Astrocyte of the hippocampus (primary cell): ENCODE data around the gene PHOSPHO2.

ENCODE experiments used
- DNase-seq: peaks from one replicate; pipeline ENCODE4 v3.0.0; 2011; ENCODE audit warnings: low read depth, low spot score

PHOSPHO2 gene

DNA sequence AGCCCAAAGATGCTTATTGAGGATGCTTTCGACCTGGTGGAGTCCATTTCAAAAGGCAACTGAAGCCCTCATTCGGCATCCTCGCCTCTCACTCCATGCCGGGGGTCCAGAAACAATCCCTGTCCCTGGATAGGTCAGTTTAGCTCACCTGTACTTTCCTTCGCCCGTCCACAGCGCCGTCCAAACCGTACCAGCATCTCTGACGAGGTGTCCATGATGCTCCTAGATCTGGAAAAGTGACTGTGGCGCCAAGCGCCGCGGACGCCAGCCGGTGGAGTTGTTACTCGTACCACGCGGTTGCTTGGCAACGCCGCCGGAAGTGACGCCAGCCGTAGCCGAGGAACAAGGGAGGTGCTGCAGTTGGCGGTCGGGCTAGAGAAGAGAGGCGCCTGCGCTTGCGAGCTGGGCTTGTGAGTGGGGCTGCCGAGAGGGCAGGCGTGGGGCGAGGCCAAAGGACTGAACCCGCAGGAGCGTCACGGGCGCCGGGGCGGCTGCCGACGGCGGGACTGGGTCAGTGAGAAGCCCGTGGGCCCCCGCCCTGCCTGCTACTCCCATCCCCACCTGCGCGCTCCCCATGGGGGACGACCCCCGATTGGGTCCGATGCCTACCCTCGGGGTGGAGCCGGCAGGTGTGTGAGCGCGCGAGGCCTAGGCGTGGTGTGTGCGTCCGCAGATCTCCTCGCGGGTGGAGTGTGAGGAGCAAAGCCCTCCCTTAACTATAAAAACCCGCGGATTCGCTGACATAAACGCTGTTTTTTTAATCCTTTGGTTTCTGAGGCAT, at the start of gene PHOSPHO2, which contains the start of gene CFAP210:
Gene PHOSPHO2 (plus strand): TSS at position 357 of the 781 bp plus-strand sequence. CDS start 6,503 bp downstream, outside the sequence.
Gene CFAP210 (minus strand): TSS at position 293 of the 781 bp plus-strand sequence. CDS start 78 bp downstream, at position 215.
- peak; percentile 99 for DNase-seq

DNA sequence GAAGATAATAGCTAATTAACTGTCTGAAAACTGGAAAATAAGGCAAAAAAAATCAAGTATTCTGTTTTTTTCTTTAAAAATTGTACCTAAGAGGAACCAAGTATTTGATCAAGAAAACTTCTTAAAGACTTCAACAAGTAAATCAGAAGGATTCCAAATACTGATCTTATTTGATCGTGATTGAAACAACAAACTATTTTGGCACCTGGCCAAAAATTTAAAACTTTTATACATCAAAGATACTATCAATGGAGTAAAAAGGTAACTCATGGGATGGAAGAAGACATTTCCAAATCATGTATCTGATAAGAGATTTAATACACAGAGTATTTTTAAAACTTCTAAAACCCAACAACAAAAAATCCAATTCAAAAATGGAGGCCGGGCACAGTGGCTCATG, 46.8 kb upstream of the PHOSPHO2 start:
- DNase-seq = no peak

DNA sequence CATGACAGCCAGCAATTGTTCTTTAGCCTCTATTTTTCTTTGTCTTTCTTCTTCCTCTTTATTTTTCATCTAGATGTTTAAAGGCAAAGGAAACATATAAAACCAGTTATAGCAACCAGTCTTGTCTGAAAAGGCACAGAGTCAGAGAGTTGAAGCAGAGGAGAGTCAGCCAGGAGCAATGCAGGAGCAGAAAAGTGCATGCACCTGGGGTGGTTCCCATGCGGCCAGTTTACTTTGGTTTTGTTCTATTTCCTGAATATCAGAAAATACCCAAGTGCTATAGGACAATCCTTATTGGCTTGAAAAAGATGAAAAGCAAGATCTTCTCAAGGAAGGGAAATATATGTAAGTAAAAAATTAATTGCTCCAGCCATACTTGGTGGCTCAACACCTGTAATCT, 45.0 kb upstream of the PHOSPHO2 start:
- no peak for DNase-seq

GRCh38 chr2:169653636-169654035, 40.6 kb upstream of the PHOSPHO2 start:
- DNase-seq = no peak

GRCh38 chr2:169656164-169656563, 38.1 kb upstream of the PHOSPHO2 start:
- no peak for DNase-seq

GRCh38 chr2:169658877-169659276, 35.4 kb upstream of the PHOSPHO2 start:
- no peak for DNase-seq

DNA sequence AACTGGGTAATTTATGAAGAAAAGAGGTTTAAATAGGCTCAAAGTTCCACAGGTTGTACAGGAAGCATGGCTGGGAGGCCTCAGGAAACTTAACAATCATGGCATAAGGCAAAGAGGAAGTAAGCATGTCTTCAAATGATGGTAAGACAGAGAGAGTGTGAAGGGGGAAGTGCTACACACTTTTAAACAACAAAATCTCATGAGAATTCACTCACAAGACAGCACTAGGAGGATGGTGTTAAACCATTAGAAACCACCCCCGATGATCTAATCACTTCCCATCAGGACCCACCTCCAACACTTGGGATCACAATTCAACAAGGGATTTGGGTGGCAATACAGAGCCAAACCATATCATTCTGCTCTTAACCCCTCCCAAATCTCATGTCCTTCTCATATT, 34.9 kb upstream of the PHOSPHO2 start:
- no peak for DNase-seq

DNA sequence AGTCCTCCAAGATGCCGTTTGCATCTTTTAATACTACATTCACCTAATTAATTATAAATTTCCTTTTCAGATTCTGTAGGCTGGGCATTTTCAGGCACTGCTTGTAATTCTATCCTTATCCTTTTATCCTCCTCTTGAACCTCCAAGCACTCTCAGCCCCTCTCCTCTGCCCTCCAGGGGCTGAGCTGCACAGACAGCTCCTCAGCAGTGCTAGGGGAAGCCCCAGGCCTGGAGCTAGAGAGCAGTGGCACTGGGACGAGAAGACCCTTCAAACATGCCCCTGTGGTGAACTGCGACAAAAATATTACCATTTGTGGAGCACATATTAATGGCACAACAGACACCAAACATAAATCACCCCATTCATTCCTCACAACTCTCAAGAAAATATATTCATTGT, 33.0 kb upstream of the PHOSPHO2 start:
- DNase-seq = no peak

- no peak for DNase-seq
These were observed 31.5 kb upstream of the PHOSPHO2 start for GRCh38 chr2:169662744-169663143.

DNA sequence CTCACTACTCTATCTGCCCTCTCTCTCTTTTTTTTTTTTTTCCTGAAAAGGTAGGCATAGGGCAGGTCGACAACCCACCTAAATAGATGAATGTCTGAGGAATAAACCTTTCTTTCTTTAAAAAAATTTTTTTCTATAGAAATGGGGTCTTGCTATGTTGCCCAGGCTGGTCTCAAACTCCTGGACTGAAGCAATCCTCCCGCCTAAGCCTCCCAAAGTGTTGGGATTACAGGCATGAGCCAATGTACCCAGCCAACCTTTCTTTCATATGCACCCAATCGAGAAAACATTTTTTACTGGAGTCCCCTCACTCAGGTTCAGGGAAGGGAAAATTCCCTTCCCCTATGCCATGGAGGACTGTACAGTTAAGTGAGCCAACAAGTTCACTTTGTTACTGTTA, 31.0 kb upstream of the PHOSPHO2 start:
- DNase-seq = no peak

DNA sequence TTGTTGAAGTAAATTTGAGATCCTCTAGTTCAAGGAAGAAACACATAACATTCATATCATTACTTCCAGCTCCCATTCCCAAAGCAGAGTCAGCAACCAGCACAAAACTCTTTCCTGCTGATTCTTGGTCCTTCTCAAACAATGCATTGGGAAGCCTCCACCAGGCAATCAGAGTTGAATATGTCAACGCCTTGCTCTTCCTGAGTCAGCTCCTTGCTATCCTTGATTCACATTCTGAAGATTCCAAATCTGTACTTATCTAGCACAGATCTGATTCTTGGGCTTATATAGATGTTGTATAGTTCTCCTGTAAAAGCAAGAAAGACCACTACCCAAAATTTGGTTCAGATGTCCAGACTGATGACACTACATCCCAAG, 29.7 kb upstream of the PHOSPHO2 start:
- no peak for DNase-seq

- DNase-seq = no peak
These were observed 29.0 kb upstream of the PHOSPHO2 start for GRCh38 chr2:169664978-169665930.

DNA sequence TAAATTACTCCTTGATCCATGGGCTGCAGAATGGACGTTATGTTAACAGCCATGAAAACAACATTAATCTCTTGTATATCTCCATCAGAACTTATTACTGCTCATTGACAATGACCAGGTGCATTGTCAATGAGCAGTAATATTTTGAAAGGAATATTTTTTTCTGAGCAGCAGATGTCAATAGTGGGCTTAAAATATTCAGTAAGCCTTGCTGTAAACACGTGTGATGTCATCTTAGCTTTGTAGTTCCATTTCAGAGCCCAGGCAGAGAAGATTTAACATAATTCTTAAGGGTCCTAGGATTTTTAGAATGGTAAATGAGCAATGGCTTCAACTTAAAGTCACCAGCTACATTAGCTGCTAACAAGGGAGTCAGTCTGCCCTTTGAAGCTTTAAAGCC, 26.7 kb upstream of the PHOSPHO2 start:
- DNase-seq = no peak

DNA sequence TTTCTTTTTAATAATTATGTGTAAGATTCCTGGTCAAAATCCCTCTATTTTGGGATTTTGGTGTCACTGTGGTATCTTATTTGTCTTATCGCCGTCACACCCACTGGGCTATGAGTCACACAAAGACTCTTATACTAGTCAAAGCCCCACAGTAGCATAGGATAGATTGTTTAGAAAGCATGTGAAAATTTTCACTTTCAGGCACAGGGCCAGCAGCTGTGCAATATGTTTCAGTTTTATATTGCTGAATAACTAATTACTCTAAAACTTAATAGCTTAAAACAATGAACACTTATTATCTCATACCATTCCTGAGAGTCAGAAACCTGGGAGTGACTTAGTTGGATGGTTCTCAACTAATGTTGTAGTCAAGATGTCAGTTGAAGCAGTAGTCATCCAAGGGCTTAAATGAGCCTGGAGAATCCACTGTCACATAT, 24.0 kb upstream of the PHOSPHO2 start:
- peak; percentile 14 for DNase-seq

- DNase-seq = no peak
These were observed 23.3 kb upstream of the PHOSPHO2 start for GRCh38 chr2:169670937-169671336.

GRCh38 chr2:169672406-169672805, 21.9 kb upstream of the PHOSPHO2 start:
- DNase-seq = no peak

DNA sequence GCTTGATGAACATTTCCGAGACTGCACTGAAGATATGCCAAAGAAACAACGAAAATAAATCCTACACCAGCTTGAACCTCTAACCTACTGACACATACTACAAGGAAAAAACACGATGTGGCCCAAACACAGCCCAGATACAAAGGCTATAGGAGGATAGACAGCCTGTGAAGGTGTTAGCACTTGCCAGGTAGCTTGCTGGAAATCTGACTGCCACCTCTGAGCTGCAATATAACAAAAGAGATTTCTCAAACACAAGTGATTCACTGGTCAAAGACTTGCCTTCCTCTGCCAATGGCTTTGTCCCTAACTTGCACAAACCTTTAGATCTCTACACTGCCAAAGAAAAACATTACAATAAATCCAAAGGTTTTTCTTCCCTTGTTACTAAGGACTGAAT, 21.2 kb upstream of the PHOSPHO2 start:
- no peak for DNase-seq

GRCh38 chr2:169673921-169674320, 20.3 kb upstream of the PHOSPHO2 start:
- no peak for DNase-seq

GRCh38 chr2:169676357-169676756, 17.9 kb upstream of the PHOSPHO2 start:
- no peak for DNase-seq

DNA sequence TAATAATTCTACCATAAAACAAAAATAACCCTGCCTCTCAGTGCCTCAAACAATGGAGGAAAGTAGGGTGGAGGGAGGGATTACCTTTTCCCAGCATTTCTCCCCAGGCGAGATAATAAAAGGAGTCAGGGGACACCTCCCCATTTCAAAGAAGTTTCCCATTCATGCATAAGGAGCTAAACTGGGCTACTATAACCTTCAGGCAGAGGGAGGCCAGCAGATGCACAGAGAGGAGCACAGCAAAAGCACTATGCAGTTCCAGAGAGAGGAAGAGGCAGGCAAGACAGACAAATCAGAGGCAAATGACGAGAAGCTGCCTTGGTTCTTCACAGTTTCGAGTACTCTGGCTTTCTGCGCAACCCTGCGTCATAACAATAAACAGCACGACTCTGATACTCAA, 17.4 kb upstream of the PHOSPHO2 start:
- no peak for DNase-seq

DNA sequence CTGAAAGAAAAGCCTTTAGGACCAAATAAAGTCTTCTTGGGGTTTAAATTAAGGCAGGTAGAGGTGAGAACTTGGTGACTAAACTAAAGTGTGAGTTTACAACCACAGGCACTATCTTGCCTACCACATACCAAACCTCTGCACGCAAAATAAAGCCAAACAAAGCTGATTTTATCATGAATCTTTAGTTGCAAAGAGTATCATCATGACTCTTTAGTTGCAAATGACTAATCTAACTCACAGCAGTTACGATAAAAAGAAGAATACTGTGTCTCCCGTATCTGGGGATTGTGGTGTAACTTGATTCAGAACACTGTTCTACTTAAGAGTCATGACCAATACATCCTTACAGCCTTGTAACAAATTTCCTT, 11.2 kb upstream of the PHOSPHO2 start:
- DNase-seq = no peak

DNA sequence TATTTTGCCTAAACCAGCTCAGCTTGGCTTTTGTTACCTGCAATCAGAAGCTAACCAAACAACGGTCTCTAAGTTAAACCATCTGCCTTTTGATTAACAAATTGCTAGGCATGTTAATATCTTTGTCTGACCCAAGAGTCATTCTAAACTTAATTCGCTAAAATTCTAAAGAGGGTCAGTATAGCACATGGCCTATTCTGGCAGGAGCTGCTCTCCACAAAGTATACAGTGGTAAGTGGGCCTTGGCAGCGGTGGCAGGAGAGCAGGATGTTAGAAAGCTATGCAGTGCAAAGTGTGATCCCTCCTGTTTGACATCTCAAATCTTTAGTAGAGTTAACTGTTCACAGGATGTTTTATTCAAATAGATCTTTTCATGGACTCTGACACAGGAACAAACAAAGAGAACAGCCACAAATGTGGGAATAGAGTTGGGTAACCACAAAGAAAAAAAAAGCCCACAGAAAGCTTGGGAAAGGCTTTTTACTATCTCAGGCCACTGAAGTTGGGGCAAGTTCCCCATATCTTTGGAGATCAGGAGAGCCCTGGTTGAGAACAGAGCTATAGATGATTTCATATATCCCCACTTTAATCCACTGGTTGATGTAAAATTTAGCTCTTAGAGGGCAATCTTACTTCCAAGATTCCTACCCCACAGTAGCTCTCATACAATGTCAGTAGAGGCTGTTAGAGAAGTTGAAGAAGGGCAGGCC, 10.7 kb upstream of the PHOSPHO2 start:
- DNase-seq = no peak
